Uterus (tissue), 2 donors: ENCODE results near the gene SERHL2.

ENCODE experiments used
- CTCF ChIP-seq, 4 experiments: fragments of 200-600 bp in 2 of 4; fragments of 450-650 bp in 2 of 4; sonication (generic) in 2 of 4; IDR thresholded peaks; one replicate each; pipeline ENCODE4 v1.5.1; 2016 to 2019; ENCODE audit warnings: antibody characterized with exemption in 4 of 4, mild to moderate bottlenecking in 2 of 4, moderate library complexity in 1 of 4
- POLR2A ChIP-seq, 2 donors: fragments of 450-650 bp; IDR thresholded peaks; one replicate each; pipeline ENCODE4 v1.6.1; 2016; ENCODE audit warnings: antibody characterized with exemption in 2 of 2, mild to moderate bottlenecking in 1 of 2, moderate library complexity in 1 of 2

GRCh38 chr22:42611051-42611450, 57.3 kb downstream of the SERHL2 start:
- TF ChIP-seq CTCF (IDR thresholded peaks at IDR 0.05) (no peak), POLR2A (IDR thresholded peaks at IDR 0.05) (no peak)
